HepG2 (cell line): ENCODE data around the gene ADCY9. TPM values are rescaled to one million over a fixed set of nuclear protein-coding genes. Genes with fewer than 3 reads are reported as not detected.

Experiments used
- ATAC-seq: fragments of 200-7000 bp; cut with Tn5 transposase; 3 replicates; pipeline ENCODE4 v1.9.1; 2020; ENCODE audit warnings: mild to moderate bottlenecking, moderate library complexity
- BruUV-seq: library from RNA; stranded (reverse); fragments of 400-500 nt; replicated peaks from 2 replicates; lab custom pipeline; 2021; lab: Mats Ljungman, UMichigan
- CTCF ChIA-PET: fragments of 300-600 bp; formaldehyde crosslinking; extraction: SDS; loops from one replicate; lab custom pipeline; 2021; ENCODE audit warnings: low total read pairs, inconsistent platforms, low intra/inter-chr PET ratio; lab: Yijun Ruan, JAX
- POLR2A ChIA-PET: fragments of 350-600 bp; sonication (Branson Sonifier 250); formaldehyde crosslinking; loops from one replicate; lab custom pipeline; 2020; ENCODE audit warnings: antibody characterized with exemption, inconsistent platforms; lab: Yijun Ruan, JAX
- DNase-seq: peaks from one replicate; pipeline ENCODE4 v3.0.0-alpha.2; 2015; ENCODE audit warnings: low spot score
- FAIRE-seq: peaks from 3 replicates; lab custom pipeline; 2011; peaks lifted over from hg19 to GRCh38; lab: Jason Lieb, UNC
- H2AFZ ChIP-seq: one replicate; pipeline ENCODE4 v1.6.1; 2011; ENCODE audit warnings: low read length, inconsistent platforms
- H3K27ac ChIP-seq: fragments of 300-600 bp; 3 replicates; pipeline ENCODE4 v1.8.0; 2011; ENCODE audit warnings: mixed run types, mild to moderate bottlenecking, mixed read lengths, low read length, inconsistent platforms; ENCODE audit not compliant: insufficient read depth; ENCODE audit errors: extremely low read length
- H3K27me3 ChIP-seq, 2 experiments: fragments of 200-600 bp in 1 of 2; 2 replicates in 1 of 2; 3 replicates in 1 of 2; pipeline versions ENCODE4 v1.6.0 to v1.8.0; 2011; ENCODE audit warnings: low read length in 2 of 2, mild to moderate bottlenecking in 2 of 2, moderate library complexity in 2 of 2, inconsistent platforms in 1 of 2; ENCODE audit not compliant: insufficient read depth in 2 of 2, control insufficient read depth in 1 of 2
- H3K36me3 ChIP-seq, 2 experiments: fragments of 200-600 bp in 1 of 2; replicated peaks in 1 of 2; 2 replicates in 1 of 2; 3 replicates in 1 of 2; pipeline versions ENCODE4 v1.5.1 to v1.8.0; 2011; ENCODE audit warnings: low read length in 2 of 2, inconsistent platforms in 1 of 2; ENCODE audit not compliant: insufficient read depth in 2 of 2, control insufficient read depth in 1 of 2
- H3K4me1 ChIP-seq: 2 replicates; pipeline ENCODE4 v1.5.1; 2012; ENCODE audit warnings: low read length, inconsistent platforms; ENCODE audit not compliant: insufficient read depth
- H3K4me2 ChIP-seq: 2 replicates; pipeline ENCODE4 v1.6.0; 2011; ENCODE audit warnings: low read depth, low read length, inconsistent platforms
- H3K4me3 ChIP-seq, 3 experiments: fragments of 200-600 bp in 1 of 3; sonication (generic), shearing (Covaris generic) in 1 of 3; replicated peaks in 1 of 3; 2 replicates each; pipeline ENCODE4 v1.5.1; 2011 to 2016; ENCODE audit warnings: low read length in 3 of 3, inconsistent platforms in 2 of 3, low read depth in 2 of 3, mild to moderate bottlenecking in 2 of 3, control low read depth in 1 of 3, mixed read lengths in 1 of 3; ENCODE audit not compliant: insufficient read depth in 1 of 3
- H3K79me2 ChIP-seq: one replicate; pipeline ENCODE4 v1.6.1; 2011; ENCODE audit warnings: low read length, inconsistent platforms; ENCODE audit not compliant: insufficient read depth
- H3K9ac ChIP-seq: 2 replicates; pipeline ENCODE4 v1.6.0; 2011; ENCODE audit warnings: mild to moderate bottlenecking, low read depth, low read length, inconsistent platforms; ENCODE audit not compliant: insufficient read depth
- H3K9me3 ChIP-seq: 2 replicates; pipeline ENCODE4 v1.5.1; 2012; ENCODE audit warnings: mild to moderate bottlenecking, low read length
- H4K20me1 ChIP-seq: 2 replicates; pipeline ENCODE4 v1.6.0; 2011; ENCODE audit warnings: inconsistent platforms, mild to moderate bottlenecking, low read length, moderate library complexity; ENCODE audit not compliant: insufficient read depth
- CBX1 ChIP-seq: IDR thresholded peaks from one replicate; pipeline ENCODE4 v1.6.1; 2016; ENCODE audit warnings: antibody characterized with exemption, low read depth
- HNRNPUL1 ChIP-seq: fragments of 200-400 bp; formaldehyde crosslinking; IDR thresholded peaks from 2 replicates; pipeline ENCODE4 v1.6.1; 2017; ENCODE audit warnings: low read depth, mild to moderate bottlenecking, low read length, moderate library complexity
- JDP2 ChIP-seq: sonication (generic); formaldehyde crosslinking; IDR thresholded peaks from 2 replicates; pipeline ENCODE4 v1.8.1; 2022; ENCODE audit warnings: missing genetic modification reagents, borderline replicate concordance
- NAIF1 ChIP-seq: sonication (generic); formaldehyde crosslinking; IDR thresholded peaks from 2 replicates; pipeline ENCODE4 v1.5.0; 2020; ENCODE audit warnings: mild to moderate bottlenecking, missing genetic modification reagents, borderline replicate concordance
- SMAD9 ChIP-seq: sonication (generic); formaldehyde crosslinking; IDR thresholded peaks from 2 replicates; pipeline ENCODE4 v1.5.1; 2020; ENCODE audit warnings: mild to moderate bottlenecking, missing genetic modification reagents
- ZNF230 ChIP-seq: sonication (generic); formaldehyde crosslinking; IDR thresholded peaks from 2 replicates; pipeline ENCODE4 v1.4.0; 2020; ENCODE audit warnings: mild to moderate bottlenecking, missing genetic modification reagents
- ZNF296 ChIP-seq: sonication (generic); formaldehyde crosslinking; conservative IDR thresholded peaks from 2 replicates; pipeline ENCODE4 v1.5.0; 2020; ENCODE audit warnings: mild to moderate bottlenecking, missing genetic modification reagents
- ZNF33A ChIP-seq: sonication (generic); formaldehyde crosslinking; IDR thresholded peaks from 2 replicates; pipeline ENCODE4 v1.5.1; 2020; ENCODE audit warnings: missing genetic modification reagents, mild to moderate bottlenecking, moderate library complexity, borderline replicate concordance
- ZNF577 ChIP-seq: sonication (generic); formaldehyde crosslinking; IDR thresholded peaks from 2 replicates; pipeline ENCODE4 v1.4.0; 2020; ENCODE audit warnings: mild to moderate bottlenecking, low read depth, missing genetic modification reagents, borderline replicate concordance
- WGBS: methylation state at CpG from one replicate; pipeline ENCODE4 v1.1.6; 2017; ENCODE audit warnings: low lambda C conversion rate; 5-methylcytosine and 5-hydroxymethylcytosine counted together
- in situ Hi-C: cut with HindIII; loops from 2 replicates; pipeline ENCODE4 v1.10.0; 2017; ENCODE audit warnings: low pct_unique_long_range_greater_than_20kb; ENCODE audit not compliant: extremely low pct_ligation_motif_present
- intact Hi-C: fragments of 100-400 bp; cut with micrococcal nuclease; formaldehyde crosslinking; loops from one replicate; pipeline ENCODE4 v1.10.0; 2022; ENCODE audit not compliant: unreplicated experiment
- polyA plus RNA-seq, 8 experiments: library from polyadenylated mRNA; depleted of rRNA in 3 of 8; stranded (reverse) in 7 of 8; unstranded in 1 of 8; fragments of >200 nt; fragmentation: Illumina TruSeq in 4 of 8; extraction: Trizol in 4 of 8; gene quantifications; 2 replicates each; pipeline versions ENCODE4 v1.2.1 to v1.2.3, GENCODE V29; 2011 to 2016; ENCODE audit warnings: low read depth in 4 of 8, missing spikeins in 1 of 8, mixed read lengths in 1 of 8; ENCODE audit not compliant: insufficient read depth in 1 of 8
- total RNA-seq, 5 experiments: library from RNA; depleted of rRNA; stranded (reverse); fragments of >200 nt; fragmentation: Illumina TruSeq; extraction: Trizol; gene quantifications; 2 replicates each; pipeline ENCODE4 v1.2.3, GENCODE V29; 2016; ENCODE audit warnings: low read depth in 1 of 5
- TF ChIP-seq, protein P1 (sequence below): sonication (generic); formaldehyde crosslinking; IDR thresholded peaks from 2 replicates; pipeline ENCODE4 v1.8.0; 2022; ENCODE audit warnings: mild to moderate bottlenecking, missing genetic modification reagents, borderline replicate concordance
- TF ChIP-seq, protein P2 (sequence below): IDR thresholded peaks from 2 replicates; pipeline ENCODE4 v1.6.1; 2018; ENCODE audit warnings: missing genetic modification reagents, mild to moderate bottlenecking, missing compliant biosample characterization

The ADCY9 gene
- total and polyA plus RNA-seq, 2 of the 13 experiments (the other 11 are each of a cell fraction or from before 2014, with no cell fraction given) = 11.2 to 13.9 TPM

DNA sequence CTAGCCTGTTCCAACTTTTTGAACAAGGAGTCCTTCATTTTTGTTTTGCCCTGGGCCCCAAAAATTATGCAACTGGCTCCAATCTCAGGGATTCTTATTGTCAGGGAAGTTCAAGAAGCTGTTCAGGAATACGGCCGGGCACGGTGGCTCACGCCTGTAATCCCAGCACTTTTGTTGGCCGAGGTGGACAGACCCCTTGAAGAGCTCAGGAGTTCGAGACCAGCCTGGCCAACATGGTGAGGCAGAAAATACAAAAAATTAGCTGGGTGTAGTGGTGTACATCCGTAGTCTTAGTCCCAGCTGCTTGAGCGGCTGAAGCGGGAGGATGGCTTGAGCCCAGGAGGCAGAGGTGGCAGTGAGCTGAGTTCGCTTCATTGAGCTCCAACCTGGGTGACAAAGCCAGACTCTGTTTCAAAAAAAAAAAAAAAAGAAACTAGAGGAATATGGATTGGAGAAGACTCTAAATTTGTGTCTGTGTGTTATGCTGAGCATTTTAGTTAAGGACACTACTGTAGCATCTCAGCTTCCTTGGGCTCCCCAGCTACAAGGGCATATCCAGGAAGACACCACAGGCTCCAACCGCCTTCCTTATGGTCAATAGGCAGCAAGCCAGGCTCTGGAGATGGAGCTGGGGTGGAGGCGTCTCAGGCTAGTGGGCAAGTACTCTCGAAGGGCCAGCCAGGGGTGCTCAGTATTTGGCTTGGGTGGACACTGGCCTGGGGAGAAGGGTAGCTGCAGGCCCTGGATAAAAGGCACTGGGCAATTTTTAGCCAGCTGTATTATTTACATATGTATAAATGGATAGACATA lies 179.0 kb downstream of the ADCY9 start:
- H2AFZ ChIP-seq = no peak overlapping the region
- no peak for DNase-seq
- H4K20me1 ChIP-seq = no peaks in the 10 kb centered on the region
- H3K36me3 ChIP-seq = no peaks in the 10 kb centered on the region
- no peak overlapping the region for H3K4me3 ChIP-seq
- no peak overlapping the region for H3K4me2 ChIP-seq
- H3K27ac ChIP-seq = no peak overlapping the region
- intact Hi-C loops = no loop called here
- 51% methylated on average over 13 of the region's 13 CpGs for WGBS
- FAIRE-seq = no peak
- ATAC-seq = no peak
- H3K27me3 ChIP-seq = peaks cover 2 to 4% of the 10 kb centered on the region in 2 experiments; a peak in 2 of 5 replicates
- in situ Hi-C loops = no loop called here
- no peaks in the 10 kb centered on the region for H3K9me3 ChIP-seq
- H3K4me1 ChIP-seq = peaks cover 10% of the 10 kb centered on the region
- TF ChIP-seq ZNF230 (CRISPR knock-in tag) = no peak
- no peak for TF ChIP-seq ZNF577 (CRISPR knock-in tag)
- BruUV-seq = no TSS peak
- CTCF ChIA-PET = interaction anchor here (1.5 kb wide), 1 partner anchor 316 kb away, joined by 6 read pairs; no protein-coding TSS in a partner anchor
- no peaks in the 10 kb centered on the region for H3K79me2 ChIP-seq
- POLR2A ChIA-PET = interaction anchor here (0.6 kb wide), 1 partner anchor 413 kb away, joined by 4 read pairs; no protein-coding TSS in a partner anchor
- H3K9ac ChIP-seq = no peak overlapping the region

GRCh38 chr16:3935921-3936320 lies 180.3 kb downstream of the ADCY9 start:
- no peak overlapping the region for H2AFZ ChIP-seq
- no peak overlapping the region for H3K27ac ChIP-seq
- no peak overlapping the region for H3K4me3 ChIP-seq
- ATAC-seq (no peak), FAIRE-seq (no peak), DNase-seq (no peak)
- no TSS peak for BruUV-seq
- peaks cover 2 to 4% of the 10 kb centered on the region in 2 experiments; a peak in 2 of 5 replicates for H3K27me3 ChIP-seq
- ChIA-PET CTCF (no interaction called here), POLR2A (no interaction called here)
- no peak overlapping the region for H3K4me2 ChIP-seq
- intact Hi-C loops = no loop called here
- H3K9ac ChIP-seq = no peak overlapping the region
- H4K20me1 ChIP-seq = no peaks in the 10 kb centered on the region
- no peaks in the 10 kb centered on the region for H3K36me3 ChIP-seq
- H3K79me2 ChIP-seq = no peaks in the 10 kb centered on the region
- H3K4me1 ChIP-seq = peaks cover 10% of the 10 kb centered on the region
- 90% methylated on average over 4 of the region's 4 CpGs for WGBS
- in situ Hi-C loops = no loop called here
- H3K9me3 ChIP-seq = no peaks in the 10 kb centered on the region
- TF ChIP-seq CBX1 (no peak), ZNF33A (CRISPR knock-in tag) (no peak), ZNF296 (CRISPR knock-in tag) (no peak), HNRNPUL1 (no peak), JDP2 (no peak), NAIF1 (CRISPR knock-in tag) (no peak), SMAD9 (CRISPR knock-in tag) (no peak)
- TF ChIP-seq, protein P1, sequence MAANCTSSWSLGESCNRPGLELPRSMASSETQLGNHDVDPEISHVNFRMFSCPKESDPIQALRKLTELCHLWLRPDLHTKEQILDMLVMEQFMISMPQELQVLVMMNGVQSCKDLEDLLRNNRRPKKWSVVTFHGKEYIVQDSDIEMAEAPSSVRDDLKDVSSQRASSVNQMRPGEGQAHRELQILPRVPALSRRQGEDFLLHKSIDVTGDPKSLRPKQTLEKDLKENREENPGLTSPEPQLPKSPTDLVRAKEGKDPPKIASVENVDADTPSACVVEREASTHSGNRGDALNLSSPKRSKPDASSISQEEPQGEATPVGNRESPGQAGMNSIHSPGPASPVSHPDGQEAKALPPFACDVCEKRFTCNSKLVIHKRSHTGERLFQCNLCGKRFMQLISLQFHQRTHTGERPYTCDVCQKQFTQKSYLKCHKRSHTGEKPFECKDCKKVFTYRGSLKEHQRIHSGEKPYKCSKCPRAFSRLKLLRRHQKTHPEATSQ (CRISPR knock-in tag) = no peak
- TF ChIP-seq, protein P2, sequence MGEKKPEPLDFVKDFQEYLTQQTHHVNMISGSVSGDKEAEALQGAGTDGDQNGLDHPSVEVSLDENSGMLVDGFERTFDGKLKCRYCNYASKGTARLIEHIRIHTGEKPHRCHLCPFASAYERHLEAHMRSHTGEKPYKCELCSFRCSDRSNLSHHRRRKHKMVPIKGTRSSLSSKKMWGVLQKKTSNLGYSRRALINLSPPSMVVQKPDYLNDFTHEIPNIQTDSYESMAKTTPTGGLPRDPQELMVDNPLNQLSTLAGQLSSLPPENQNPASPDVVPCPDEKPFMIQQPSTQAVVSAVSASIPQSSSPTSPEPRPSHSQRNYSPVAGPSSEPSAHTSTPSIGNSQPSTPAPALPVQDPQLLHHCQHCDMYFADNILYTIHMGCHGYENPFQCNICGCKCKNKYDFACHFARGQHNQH = no peak
